GM19395 (cell line): ENCODE results near the gene FIBCD1.

ENCODE experiments used
- ATAC-seq: cut with Tn5 transposase; IDR thresholded peaks from one replicate; pipeline ENCODE4 v1.9.1; 2021; ENCODE audit warnings: mild to moderate bottlenecking, moderate library complexity; ENCODE audit not compliant: unreplicated experiment

Gene FIBCD1, protein sequence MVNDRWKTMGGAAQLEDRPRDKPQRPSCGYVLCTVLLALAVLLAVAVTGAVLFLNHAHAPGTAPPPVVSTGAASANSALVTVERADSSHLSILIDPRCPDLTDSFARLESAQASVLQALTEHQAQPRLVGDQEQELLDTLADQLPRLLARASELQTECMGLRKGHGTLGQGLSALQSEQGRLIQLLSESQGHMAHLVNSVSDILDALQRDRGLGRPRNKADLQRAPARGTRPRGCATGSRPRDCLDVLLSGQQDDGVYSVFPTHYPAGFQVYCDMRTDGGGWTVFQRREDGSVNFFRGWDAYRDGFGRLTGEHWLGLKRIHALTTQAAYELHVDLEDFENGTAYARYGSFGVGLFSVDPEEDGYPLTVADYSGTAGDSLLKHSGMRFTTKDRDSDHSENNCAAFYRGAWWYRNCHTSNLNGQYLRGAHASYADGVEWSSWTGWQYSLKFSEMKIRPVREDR

DNA sequence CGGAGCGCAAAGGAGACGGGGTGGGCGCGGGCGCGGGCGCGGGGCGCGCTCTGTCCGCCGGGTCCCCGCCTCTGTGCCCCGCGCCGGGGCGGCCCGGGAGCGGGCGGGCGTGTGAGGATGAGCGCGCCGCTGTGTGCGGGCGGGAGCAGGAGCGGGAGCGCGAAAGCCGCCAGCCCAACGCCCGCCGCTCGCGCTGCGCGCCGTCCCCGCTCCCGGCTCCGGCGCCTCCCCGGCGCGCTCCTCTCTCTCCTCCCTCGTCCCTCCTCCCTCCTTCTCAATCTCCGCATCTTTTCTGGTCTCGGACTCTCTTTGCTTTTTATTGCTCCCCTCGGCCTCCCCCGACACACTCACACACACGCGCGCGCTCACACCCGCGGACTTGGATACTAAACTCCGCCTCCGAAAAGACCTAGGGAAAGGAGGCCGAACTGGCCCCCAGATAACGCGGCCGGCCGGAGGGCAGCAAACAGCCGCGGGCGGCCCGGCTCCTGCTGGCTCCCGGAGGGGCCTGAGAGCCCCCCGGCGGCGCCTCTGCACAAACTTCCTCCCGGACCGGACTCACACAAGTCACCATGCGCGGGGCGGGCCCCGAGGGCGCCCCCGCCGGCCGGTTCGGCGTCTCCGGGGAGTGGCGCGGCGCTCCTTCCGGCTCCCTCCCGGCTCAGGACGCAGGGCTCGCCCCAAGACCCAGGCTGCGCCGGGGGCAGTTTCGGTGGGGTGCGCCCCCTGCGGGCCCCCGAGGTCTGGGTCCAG is at the start of gene FIBCD1:
Gene FIBCD1, minus strand, starts transcription at position 596 of the 753 bp plus-strand sequence. CDS start 640 bp downstream, outside the sequence.
- no peak for ATAC-seq

DNA sequence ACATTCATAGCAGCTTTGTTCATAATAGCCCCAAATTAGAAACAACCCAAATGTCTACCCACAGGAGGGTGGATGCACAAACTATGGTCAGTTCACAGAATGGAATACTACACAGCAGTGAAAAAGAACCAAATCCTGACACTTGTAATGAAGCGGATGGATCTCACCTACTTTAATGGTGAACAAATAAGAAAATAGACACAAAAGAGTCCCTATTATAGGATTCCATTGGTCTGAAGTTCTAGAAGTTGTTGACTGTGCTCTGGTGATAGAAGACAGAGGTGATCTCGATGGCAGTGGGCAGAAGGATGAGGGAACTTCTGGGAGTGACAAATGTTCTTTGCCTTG is 49.3 kb upstream of the FIBCD1 start:
- ATAC-seq: no peak

DNA sequence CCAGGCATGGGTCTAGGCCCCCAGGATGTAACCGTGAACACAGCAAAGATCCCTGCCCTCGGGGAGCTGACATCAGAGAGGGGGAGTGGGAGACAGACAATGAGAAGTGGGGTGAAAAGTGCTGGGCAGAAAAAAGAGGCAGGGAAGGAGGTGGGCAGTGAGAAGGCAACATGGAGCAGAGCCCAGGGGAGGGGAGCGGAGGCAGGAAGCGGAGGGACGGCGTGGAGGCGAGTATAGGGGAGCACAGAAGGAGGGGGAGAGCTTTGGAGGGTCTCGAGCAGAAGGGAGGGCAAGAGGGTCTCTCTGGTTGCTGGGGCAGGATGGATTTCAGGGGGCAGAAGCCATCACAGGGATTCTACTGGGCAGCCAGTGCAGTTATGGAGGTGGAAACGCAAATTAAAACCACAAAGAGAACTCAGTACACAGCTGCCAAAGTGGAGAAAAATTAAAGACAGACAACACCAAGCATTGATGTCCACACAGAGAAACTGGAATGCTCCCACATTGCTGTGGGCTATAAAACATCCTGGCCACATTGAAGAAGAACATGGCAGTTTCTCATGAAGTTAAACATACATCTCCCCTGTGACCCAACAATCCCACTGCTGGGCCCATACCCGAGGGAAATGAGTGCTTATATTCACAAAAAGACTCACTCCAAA is 48.8 kb upstream of the FIBCD1 start:
- no peak for ATAC-seq

DNA sequence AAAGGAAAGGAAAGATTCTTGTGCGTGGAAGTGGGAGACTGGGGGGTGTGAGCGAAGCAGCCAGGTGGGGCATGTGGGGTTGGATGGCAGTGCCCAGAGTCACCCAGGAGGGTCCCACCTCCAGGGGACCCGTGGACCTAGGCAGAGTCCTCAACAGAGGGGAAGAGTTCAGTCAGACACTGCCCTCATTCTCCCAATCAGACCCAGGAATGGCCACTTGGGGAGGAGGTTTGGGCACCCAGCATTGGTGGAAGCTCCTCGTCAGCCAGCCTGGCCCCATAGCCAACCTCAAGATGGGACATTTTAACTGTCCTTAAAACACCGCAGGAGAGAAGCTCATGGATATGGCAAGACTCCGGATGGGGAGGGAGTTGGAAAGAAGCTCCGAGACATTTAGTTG is 48.0 kb upstream of the FIBCD1 start:
- ATAC-seq: no peak

DNA sequence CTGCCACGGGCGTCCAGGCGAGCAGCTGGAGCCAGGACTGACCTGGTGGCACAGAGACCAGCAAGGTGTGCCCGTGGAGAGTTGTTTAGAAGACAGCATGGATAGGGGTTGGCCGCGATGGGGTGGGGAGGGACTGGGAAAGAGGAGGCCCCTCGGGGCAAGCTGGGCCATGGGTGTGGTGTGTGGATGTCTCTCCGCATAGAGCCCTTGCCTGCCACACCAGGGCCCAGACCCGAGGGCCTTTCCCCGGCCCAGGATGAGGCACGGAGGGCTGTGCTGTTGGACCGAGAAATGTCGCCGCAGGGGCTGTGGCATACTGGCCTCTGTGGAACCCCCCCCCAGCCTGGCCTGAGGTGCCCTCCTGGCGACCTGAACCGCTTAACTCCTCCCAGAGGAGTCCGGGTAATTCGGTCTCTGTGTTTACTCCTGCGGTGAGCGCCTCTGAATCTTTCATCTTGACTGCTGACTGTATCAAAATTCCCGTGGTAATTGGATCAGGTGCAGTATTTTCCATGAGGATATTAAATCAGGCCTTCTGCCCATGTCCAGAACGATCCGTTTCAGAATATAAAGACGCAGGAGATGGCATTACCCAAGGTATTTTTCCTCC is 47.4 kb upstream of the FIBCD1 start:
- ATAC-seq: no peak

DNA sequence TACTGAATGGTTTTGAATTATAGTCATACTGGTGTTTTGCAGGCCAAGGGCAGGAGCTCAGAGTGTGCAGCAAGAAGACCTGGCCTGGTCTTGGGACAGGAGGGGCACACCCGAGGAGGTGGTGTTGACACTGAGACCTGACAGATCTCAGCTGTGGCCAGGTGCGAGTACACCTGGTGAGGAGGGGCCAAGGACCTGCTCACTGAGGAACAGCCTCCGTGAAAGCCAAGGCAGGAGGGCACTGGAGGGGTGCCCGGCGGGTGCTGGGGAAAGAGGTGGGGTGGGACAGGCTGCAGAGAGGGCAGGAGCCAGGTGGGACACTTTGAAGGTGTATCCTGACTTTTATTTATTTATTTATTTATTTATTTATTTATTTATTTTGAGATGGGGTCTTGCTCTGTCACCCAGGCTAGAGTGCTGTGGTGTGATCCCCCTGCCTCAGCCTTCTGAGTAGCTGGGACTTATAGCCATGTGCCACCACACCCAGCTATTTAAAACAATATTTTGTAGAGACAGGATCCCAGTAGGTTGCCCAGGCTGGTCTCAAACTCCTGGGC is 46.6 kb upstream of the FIBCD1 start:
- ATAC-seq: no peak

DNA sequence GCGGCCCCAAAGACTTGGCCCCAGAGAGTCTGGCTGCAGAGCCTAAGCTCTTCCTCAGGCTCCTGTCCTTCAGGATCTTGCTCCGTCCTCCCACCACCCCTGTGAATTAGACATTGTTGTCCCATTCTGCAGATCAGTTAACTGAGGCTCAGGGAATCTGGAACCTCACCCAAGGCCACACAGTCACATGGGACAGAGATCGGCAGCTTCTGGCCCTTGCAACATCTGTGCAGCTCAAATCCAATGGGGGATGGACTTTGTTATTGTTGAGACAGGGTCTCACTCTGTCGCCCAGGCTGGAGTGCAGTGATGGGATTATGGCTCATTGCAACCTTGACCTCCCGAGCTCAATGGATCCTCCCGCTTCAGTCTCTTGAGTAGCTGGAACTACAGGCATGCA is 46.0 kb upstream of the FIBCD1 start:
- ATAC-seq: no peak

DNA sequence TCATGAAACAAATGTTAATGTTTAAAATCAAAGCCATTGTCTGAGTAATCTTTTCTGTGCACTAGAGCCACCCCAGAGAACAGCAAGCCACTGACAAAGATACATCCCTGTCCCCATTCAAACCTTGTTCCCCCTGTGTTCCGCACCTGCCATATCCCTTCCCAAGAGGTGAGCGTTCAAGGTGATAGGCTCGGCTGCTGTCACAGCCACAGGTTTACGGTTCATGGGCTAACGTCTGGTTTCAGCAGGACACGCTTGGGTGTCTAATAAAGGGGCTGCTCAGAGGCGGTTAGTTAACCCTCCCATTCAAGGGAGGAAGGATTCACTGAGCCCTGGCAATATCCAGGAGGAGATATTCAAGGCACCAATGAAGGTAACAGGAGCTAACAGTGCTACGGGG is 45.5 kb upstream of the FIBCD1 start:
- ATAC-seq: no peak

DNA sequence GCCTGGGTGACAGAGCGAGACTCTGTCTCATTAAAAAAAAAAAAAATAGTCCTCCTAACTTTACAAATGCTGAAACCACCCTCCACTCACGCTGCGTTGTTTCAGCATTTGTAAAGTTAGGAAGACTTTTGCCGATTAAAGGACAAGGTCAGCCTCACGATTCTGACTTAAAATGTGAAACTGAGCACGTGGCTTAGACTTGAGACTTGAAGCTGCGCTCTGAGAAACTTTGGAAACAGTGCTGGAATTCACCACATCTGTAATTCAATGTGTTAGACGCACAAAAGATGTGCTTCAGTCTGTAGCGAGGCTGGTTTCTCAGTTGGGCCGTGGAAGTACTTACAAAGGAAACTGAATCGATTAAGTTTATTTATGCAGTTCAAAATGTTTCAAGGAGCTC is 44.9 kb upstream of the FIBCD1 start:
- ATAC-seq: no peak

DNA sequence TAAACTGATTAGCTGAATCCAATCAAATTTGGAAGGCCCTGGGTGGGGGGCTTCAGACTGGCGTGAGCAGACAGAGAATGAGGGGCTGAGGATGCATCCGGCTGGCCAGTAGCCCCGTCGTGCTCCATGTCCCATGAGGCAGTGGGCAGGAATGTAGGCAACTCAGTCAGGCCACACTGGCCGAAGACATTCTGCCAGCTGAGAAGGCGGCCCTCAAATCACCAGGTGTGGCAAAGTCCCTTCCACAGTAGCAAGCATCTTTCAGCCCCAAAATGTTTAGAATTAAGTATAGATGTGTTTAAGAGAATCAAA is 44.3 kb upstream of the FIBCD1 start:
- no peak for ATAC-seq

DNA sequence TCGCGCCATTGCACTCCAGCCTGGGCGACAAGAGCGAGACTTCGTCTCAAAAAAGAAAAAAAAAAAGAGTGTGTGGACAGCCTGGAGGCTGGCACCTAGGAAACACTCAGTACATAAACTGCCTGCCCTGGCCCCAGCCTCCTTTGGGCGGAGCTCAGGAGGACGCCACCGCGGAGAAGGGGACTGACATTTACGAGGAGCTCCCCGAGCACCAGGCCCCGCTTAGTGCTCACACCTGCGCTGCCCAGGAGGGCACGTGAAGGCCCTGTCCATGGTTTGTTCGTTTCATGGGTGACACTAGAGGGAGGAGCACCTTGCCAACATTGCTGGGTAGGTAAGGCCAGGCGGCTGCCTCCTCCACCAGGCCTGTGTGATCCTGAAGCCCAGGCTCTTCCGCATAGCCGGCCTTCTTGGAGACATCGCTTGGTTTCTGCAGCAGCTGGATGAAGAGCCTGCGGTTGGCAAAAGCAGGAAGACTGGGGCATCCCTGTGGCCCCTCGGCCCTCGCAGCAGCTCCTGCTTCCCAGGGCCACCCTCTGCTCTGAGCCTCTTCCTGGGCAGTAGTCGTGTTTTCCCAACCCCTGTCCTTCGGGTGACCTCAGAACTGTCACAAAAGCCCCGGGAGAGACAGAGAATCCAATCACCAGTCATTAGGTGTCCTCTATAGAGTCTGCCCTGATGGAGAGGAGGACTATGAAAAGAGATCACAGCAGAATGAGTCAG is 43.8 kb upstream of the FIBCD1 start:
- ATAC-seq: no peak

DNA sequence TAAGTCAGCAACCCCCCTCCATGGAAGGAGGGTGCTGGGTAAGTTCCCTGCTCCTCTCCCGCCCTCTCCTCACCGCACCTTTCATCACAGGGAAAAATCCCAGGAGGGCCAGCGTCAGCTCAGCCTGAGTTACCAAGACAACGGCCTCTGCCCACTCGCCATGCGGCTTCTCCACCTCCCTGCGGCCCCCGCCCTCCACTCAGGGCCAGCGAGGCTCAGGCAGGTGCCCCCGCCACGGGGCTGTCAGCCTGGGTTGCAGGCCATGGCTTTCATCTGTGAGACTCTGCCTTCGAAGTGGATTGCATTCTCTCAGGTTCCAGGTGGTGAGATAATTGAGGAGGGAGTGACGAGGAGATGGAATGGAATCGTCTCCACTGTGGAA is 42.7 kb upstream of the FIBCD1 start:
- no peak for ATAC-seq

DNA sequence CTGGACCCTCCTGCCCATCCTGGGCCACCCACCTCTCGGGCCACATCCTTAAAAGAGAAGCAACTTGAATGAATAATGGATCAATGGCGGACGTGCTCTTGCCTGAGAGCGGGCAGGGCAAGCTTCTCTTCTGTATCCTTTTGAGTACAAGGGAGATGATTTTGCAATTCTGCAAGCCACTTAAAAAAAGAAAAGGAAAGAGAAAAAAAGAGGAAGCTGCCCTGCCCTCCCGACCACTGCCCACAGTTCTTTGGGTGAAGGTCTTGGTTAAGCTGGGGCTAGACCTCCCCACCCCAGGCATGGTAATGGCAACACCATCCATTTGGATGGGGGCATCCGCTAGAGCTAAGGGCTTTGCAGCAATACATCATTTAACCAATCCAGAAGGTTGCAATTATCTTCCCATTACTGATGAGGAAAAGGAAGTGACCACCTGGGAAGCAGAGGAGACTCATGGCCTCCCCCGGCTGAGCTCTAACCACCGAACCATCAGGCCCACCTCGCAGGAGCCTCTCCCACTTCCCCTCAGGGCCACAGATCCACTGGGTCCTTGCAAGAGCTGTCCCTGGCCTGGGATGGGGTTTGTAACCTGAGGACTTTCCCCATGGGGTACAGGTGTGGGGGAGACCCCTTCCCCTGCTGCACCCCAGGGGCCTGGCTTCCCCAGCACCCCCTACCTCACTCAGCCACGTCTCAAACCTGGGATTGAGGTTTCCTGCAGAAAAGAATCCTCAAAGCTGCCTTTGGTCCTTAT is 42.1 kb upstream of the FIBCD1 start:
- no peak for ATAC-seq

DNA sequence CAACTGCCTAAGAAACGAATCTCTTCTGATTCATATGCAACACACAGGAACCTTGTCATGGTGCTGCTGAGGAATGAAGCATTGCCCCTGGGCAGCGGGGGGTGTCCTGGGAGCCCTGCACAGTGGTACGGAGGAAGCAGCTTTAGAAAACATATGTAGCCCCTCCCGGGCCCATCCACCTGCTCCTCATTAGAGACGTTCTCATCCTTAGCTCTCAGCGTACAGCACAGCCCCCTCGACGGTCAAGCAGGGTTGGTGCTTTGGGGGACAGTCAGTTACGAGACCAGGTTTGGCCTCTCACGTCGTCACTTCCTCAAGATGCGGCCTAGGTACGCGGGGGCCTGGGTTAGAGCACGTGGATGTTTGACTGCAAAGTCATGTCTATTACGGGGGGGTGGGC is 41.5 kb upstream of the FIBCD1 start:
- ATAC-seq: no peak

DNA sequence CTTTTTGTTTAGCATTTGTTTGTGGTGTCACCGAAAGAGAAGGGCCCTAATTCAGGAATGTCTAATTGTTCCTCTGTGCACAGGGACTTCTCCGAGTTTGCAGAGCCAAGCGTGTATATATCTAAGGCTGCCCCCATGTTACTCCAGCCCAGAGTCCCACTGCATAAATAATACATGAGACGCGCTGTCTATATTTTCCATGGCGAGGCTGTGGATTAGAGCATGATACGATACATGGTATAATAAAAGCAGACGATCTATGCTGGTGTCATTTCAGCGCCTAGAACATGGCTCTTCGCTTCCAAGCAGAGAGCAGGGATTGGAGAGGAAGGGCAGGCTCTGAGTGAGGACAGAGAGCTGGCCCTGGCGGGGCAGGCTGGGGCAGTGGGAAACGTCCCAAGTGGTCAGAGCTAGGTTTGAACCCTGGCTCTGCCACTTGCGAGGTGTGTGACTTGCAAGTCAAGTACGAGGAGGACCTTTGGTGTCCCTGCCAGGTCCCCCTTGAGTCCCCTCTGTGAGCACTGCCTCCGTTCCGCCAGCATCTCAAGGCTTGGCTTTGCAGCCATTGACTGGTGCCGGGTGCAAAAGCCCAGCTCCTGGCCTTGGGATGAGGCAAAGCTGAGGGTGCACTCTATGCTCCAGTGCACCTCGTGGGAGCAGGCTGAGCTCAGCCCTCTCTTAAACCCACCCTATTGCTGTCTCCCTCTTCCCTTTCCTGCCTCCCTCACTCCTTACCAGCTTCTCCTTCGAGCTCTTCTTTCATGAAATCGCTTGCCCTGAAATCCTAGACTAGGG is 40.7 kb upstream of the FIBCD1 start:
- ATAC-seq: no peak

DNA sequence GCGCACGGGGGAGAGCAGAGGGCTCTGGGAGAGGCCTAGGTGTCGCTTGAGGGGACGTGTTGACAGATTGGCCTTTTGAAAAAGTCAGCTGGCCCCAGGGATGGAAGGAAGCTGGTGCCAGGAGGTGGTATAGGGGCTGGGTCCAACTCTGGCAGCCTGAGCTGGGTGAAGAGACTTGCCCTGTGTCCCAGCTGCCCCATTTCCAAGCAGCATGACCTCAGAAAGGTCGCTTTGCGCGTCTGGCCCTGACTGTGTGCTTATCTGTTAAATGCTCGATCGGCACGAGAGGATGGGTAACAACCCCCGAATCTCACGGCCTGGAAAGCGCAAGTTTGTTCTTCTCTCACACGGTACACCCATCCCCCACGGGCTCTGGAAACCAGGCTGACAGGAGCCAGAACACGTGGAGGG is 38.8 kb upstream of the FIBCD1 start:
- no peak for ATAC-seq

DNA sequence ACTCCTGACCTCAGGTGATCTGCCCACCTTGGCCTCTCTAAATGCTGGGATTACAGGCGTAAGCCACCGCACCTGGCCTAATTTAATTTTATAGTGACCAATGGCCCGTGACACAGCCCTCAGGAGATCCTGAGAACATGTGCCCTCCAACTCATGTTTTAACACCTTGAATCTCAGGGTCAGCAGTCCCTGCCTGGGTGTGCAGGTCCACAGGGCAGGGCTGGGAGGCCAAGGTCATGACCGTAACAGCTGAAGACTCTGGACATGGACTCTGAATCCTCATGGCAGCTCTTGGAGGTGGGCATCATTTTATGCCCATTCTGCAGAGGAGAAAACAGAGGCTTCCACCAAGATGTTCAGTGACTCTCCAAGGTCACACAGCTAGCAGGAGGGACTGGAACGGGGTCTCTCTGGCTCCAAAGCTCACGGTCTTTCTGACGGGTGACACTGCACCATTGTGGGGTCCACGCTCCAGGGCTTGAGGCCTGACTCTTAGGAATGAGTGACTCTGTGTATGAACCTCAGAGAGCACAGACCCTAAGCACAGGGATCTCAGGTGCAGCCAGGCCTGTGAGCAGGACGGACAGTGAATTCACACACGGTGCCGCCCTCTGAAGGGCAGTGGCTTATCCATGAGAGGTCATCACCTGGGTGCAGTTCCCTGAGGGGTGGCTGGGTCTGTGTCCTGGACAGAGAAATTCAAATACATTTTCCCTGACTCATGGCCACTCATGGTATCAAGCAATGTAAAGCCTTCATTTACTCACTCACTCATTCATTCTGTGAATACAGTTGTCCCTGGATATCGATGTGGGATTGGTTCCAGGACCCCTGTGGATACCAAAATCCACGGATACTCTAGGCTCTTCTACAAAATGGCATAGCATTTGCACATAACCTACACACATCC is 37.1 kb upstream of the FIBCD1 start:
- ATAC-seq: no peak

DNA sequence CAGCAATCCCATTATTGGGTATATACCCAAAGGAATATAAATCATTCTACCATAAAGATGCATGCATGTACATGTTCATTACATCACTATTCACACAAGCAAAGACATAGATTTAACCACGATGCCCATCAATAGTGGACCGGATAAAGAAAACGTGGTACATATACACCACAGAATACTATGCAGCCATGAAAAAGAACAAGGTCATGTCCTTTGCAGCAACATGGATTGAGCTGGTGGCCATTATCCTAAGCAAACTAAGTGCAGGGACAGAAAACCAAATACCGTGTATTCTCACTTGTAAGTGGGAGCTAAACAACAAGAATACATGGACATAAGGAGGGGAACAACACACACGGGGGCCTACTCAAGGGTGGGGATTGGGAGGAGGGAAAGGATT is 36.1 kb upstream of the FIBCD1 start:
- ATAC-seq: no peak
